Uterus (tissue), 2 donors: ENCODE measurements around the gene ALOX12.
A peak's percentile ranks its signal among the peaks of the same experiment; 100 is the strongest.

Source experiments
- POLR2A ChIP-seq, 2 donors: fragments of 450-650 bp; IDR thresholded peaks; one replicate each; pipeline ENCODE4 v1.6.1; 2016; ENCODE audit warnings: antibody characterized with exemption in 2 of 2, mild to moderate bottlenecking in 1 of 2, moderate library complexity in 1 of 2
- TF ChIP-seq, protein P1 (sequence below), 4 experiments: fragments of 200-600 bp in 2 of 4; fragments of 450-650 bp in 2 of 4; sonication (generic) in 2 of 4; IDR thresholded peaks; one replicate each; pipeline ENCODE4 v1.5.1; 2016 to 2019; ENCODE audit warnings: antibody characterized with exemption in 4 of 4, mild to moderate bottlenecking in 2 of 4, moderate library complexity in 1 of 4

DNA sequence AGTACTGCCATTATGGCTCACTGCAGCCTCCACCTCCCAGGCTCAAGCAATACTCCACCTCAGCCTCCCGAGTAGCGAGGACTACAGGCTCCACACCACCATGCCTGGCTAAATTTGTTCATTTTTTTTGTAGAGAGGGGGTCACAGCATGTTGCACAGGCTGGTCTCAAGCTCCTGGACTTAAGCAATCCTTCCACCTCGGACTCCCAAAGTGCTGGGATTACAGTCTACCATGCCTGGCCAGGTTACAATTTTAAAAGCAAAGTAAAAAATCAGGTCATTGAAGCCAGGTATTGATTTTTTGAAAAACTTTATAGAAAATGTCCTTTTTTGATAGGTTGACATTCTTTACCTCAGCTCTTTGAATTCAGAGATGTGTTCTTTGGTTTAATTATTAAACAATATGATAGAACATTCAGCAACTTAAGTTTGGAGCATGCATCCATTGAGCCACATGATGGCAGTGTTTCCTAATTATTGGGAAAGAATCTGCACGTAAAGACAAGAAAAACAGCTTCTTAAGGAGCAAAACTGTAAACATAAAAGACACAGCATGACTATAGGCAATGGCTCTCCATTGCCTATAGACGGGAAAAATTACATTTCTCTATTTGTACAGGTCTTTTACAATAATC lies 49.8 kb downstream of the ALOX12 start:
- TF ChIP-seq, protein P1, sequence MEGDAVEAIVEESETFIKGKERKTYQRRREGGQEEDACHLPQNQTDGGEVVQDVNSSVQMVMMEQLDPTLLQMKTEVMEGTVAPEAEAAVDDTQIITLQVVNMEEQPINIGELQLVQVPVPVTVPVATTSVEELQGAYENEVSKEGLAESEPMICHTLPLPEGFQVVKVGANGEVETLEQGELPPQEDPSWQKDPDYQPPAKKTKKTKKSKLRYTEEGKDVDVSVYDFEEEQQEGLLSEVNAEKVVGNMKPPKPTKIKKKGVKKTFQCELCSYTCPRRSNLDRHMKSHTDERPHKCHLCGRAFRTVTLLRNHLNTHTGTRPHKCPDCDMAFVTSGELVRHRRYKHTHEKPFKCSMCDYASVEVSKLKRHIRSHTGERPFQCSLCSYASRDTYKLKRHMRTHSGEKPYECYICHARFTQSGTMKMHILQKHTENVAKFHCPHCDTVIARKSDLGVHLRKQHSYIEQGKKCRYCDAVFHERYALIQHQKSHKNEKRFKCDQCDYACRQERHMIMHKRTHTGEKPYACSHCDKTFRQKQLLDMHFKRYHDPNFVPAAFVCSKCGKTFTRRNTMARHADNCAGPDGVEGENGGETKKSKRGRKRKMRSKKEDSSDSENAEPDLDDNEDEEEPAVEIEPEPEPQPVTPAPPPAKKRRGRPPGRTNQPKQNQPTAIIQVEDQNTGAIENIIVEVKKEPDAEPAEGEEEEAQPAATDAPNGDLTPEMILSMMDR (IDR thresholded peaks at IDR 0.05) = peak; percentile 72 to 89 (median 85)
- no peak for TF ChIP-seq POLR2A (IDR thresholded peaks at IDR 0.05)
